Natural killer cell (primary cell): ENCODE measurements around the gene NRF1. TPM values are rescaled to one million over a fixed set of nuclear protein-coding genes. Genes with fewer than 3 reads are reported as not detected.
"Not testable (repeated sequence)": the region's sequence is repeated elsewhere in the genome, so short reads cannot be mapped to it uniquely, and the experiment has no call there.

ENCODE experiments used
- ATAC-seq, 3 donors: fragments of 150-1000 bp in 2 of 3; fragments of 200-7000 bp in 1 of 3; cut with Tn5 transposase; 1 replicate in 1 of 3; 2 replicates in 2 of 3; pipeline ENCODE4 v1.10.0; 2021; ENCODE audit warnings: mild to moderate bottlenecking in 2 of 3, moderate library complexity in 2 of 3
- DNase-seq, 2 donors: peaks; one replicate each; pipeline versions ENCODE4 v3.0.0 to v3.0.0-alpha.2; 2013 to 2021; ENCODE audit warnings: mixed read lengths in 1 of 2
- H3K27ac ChIP-seq: one replicate; pipeline ENCODE4 v1.5.1; 2013; ENCODE audit warnings: mild to moderate bottlenecking, low read length
- H3K27me3 ChIP-seq: one replicate; pipeline ENCODE4 v1.6.1; 2013; ENCODE audit warnings: low read length; ENCODE audit not compliant: control insufficient read depth, insufficient read depth
- H3K36me3 ChIP-seq: one replicate; pipeline ENCODE4 v1.6.1; 2013; ENCODE audit warnings: low read length; ENCODE audit not compliant: control insufficient read depth, insufficient read depth
- H3K4me1 ChIP-seq: one replicate; pipeline ENCODE4 v1.6.1; 2013; ENCODE audit warnings: low read length; ENCODE audit not compliant: control insufficient read depth, insufficient read depth
- H3K4me3 ChIP-seq: one replicate; pipeline ENCODE4 v1.5.1; 2013; ENCODE audit warnings: low read length
- H3K9me3 ChIP-seq: one replicate; pipeline ENCODE4 v1.6.1; 2013; ENCODE audit warnings: low read length; ENCODE audit not compliant: control insufficient read depth, insufficient read depth
- H3K27ac Mint-ChIP-seq, 2 donors: one replicate each; pipeline ENCODE4 v1.8.0; 2022; ENCODE audit warnings: mild to moderate bottlenecking in 2 of 2, mixed read lengths in 2 of 2, moderate library complexity in 1 of 2
- H3K27me3 Mint-ChIP-seq, 2 donors: one replicate each; pipeline ENCODE4 v1.8.0; 2022; ENCODE audit warnings: low read depth in 2 of 2, mixed read lengths in 2 of 2
- H3K36me3 Mint-ChIP-seq: one replicate; pipeline ENCODE4 v1.8.0; 2022; ENCODE audit warnings: mixed read lengths
- H3K4me1 Mint-ChIP-seq, 2 donors: one replicate each; pipeline ENCODE4 v1.8.0; 2022; ENCODE audit warnings: mixed read lengths in 2 of 2
- H3K4me3 Mint-ChIP-seq: one replicate; pipeline ENCODE4 v1.8.0; 2022; ENCODE audit warnings: mild to moderate bottlenecking, moderate library complexity, mixed read lengths
- H3K9me3 Mint-ChIP-seq, 2 donors: one replicate each; pipeline ENCODE4 v1.8.0; 2022; ENCODE audit warnings: mixed read lengths in 2 of 2
- WGBS: methylation state at CpG from one replicate; pipeline ENCODE4 v1.1.7; 2013; ENCODE audit warnings: missing lambda C conversion rate; ENCODE audit not compliant: insufficient coverage; 5-methylcytosine and 5-hydroxymethylcytosine counted together
- intact Hi-C: fragments of 100-400 bp; cut with micrococcal nuclease; formaldehyde crosslinking; loops from one replicate; pipeline ENCODE4 v1.14.2; 2022
- total RNA-seq, 4 donors: library from RNA; stranded (reverse); fragments of 120-200 nt in 1 of 4; gene quantifications; one replicate each; pipeline versions ENCODE4 v1.2.3 to v1.2.4, GENCODE V29; 2013 to 2022
- TF ChIP-seq, protein P1 (sequence below): fragments of 200-600 bp; IDR thresholded peaks from one replicate; pipeline ENCODE4 v1.8.0; 2022; ENCODE audit warnings: antibody characterized with exemption

Gene NRF1
- total RNA-seq, 3 donors from 2014 or later (not counting 1 experiment from before 2014, with no cell fraction given), result 39.8 to 43.5 (median 40.1) TPM

DNA sequence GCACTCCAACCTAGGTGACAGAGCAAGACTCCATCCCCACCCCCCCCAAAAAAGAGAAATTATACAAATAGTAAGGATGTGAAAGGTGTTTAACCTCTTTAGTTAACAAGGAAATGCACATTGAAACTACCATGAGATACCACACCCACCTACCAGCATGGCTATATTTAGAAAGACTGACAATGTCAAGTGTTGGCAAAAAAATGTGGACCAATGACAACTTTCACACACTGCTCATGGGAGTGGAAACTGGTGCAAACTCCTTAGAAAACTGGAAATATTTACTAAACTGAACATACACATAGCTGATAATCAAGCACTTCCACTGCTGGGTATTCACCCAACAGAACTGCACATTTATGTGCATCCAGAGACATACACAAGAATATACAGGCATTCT, 23.3 kb upstream of the NRF1 start:
- Histone ChIP-seq H3K27me3 (no peaks in the 10 kb centered on the region), H3K4me3 (no peak overlapping the region), H3K36me3 (no peaks in the 10 kb centered on the region), H3K4me1 (no peaks in the 10 kb centered on the region), H3K27ac (no peak overlapping the region), H3K9me3 (peaks cover 33% of the 10 kb centered on the region)
- DNase-seq (no peak), ATAC-seq (no peak)
- H3K36me3 Mint-ChIP-seq, result peaks cover 28% of the 10 kb centered on the region
- TF ChIP-seq, protein P1, sequence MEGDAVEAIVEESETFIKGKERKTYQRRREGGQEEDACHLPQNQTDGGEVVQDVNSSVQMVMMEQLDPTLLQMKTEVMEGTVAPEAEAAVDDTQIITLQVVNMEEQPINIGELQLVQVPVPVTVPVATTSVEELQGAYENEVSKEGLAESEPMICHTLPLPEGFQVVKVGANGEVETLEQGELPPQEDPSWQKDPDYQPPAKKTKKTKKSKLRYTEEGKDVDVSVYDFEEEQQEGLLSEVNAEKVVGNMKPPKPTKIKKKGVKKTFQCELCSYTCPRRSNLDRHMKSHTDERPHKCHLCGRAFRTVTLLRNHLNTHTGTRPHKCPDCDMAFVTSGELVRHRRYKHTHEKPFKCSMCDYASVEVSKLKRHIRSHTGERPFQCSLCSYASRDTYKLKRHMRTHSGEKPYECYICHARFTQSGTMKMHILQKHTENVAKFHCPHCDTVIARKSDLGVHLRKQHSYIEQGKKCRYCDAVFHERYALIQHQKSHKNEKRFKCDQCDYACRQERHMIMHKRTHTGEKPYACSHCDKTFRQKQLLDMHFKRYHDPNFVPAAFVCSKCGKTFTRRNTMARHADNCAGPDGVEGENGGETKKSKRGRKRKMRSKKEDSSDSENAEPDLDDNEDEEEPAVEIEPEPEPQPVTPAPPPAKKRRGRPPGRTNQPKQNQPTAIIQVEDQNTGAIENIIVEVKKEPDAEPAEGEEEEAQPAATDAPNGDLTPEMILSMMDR, result no peak
- H3K9me3 Mint-ChIP-seq, result peaks cover 2 to 8% of the 10 kb centered on the region in 2 donors
- intact Hi-C loops, result no loop called here
- no peaks in the 10 kb centered on the region for H3K4me1 Mint-ChIP-seq
- peaks cover 0 to 2% of the 10 kb centered on the region in 2 donors for H3K27me3 Mint-ChIP-seq
- no peak overlapping the region for H3K4me3 Mint-ChIP-seq
- no peak overlapping the region for H3K27ac Mint-ChIP-seq

DNA sequence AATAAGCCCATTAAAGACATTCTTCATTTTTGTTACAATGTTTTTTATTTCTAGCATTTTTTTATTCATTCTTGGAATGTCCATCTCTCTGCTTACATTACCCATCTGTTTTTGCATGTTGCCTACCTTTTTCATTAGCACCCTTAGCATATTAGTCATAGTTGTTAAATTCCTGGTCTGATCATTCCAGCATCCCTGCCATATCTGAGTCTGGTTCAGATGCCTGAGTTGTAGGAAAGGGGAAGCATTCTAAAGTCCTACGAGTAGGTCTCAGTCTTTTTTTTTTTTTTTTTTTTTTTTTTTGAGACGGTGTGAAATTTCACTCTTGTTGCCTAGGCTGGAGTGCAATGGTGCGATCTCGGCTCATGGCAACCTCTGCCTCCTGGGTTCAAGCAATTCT, 19.7 kb upstream of the NRF1 start:
- Mint-ChIP-seq H3K4me3 (no peak overlapping the region), H3K27ac (no peak overlapping the region)

DNA sequence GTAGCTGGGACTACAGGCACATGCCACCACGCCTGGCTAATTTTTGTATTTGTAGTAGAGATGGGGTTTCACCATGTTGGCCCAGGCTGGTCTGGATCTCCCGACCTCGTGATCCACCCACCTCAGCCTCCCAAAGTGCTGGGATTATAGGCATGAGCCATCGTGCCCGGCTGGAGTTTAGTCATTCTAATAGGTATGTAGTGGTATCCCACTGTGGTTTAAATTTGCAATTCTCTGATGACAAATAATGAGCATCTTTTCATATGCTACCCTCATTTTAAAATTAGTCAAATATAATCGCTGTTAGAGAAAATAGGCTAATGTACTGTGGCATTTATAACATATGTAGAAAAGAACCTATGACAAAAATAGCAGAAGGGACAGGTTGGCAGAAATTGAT, 15.1 kb upstream of the NRF1 start:
- ATAC-seq, H3K4me3 Mint-ChIP-seq, H3K27me3 ChIP-seq, H3K4me1 ChIP-seq, H3K36me3 ChIP-seq, H3K27me3 Mint-ChIP-seq, H3K36me3 Mint-ChIP-seq, H3K27ac ChIP-seq, H3K27ac Mint-ChIP-seq, H3K9me3 Mint-ChIP-seq, DNase-seq, H3K4me3 ChIP-seq, H3K9me3 ChIP-seq, intact Hi-C loops: not testable (repeated sequence)
- peaks cover 14 to 15% of the 10 kb centered on the region in 2 donors for H3K4me1 Mint-ChIP-seq
- no CpG with 5 or more reads among the region's 6 CpGs for WGBS

More for the DNA sequence above, 19.7 kb upstream of the NRF1 start:
- no peak overlapping the region for H3K27ac ChIP-seq
- ATAC-seq (no peak), DNase-seq (no peak)
- Mint-ChIP-seq H3K36me3 (no peaks in the 10 kb centered on the region), H3K27me3 (peaks cover 0 to 2% of the 10 kb centered on the region in 2 donors), H3K9me3 (no peaks in the 10 kb centered on the region), H3K4me1 (no peaks in the 10 kb centered on the region)
- intact Hi-C loops, result no loop called here
- no peak overlapping the region for H3K4me3 ChIP-seq
- H3K36me3 ChIP-seq, result no peaks in the 10 kb centered on the region
- H3K27me3 ChIP-seq, result no peaks in the 10 kb centered on the region
- H3K9me3 ChIP-seq, result peaks cover 12% of the 10 kb centered on the region
- TF ChIP-seq, protein P1, result no peak
- WGBS, result 92% methylated on average over 3 of the region's 4 CpGs
- no peaks in the 10 kb centered on the region for H3K4me1 ChIP-seq

DNA sequence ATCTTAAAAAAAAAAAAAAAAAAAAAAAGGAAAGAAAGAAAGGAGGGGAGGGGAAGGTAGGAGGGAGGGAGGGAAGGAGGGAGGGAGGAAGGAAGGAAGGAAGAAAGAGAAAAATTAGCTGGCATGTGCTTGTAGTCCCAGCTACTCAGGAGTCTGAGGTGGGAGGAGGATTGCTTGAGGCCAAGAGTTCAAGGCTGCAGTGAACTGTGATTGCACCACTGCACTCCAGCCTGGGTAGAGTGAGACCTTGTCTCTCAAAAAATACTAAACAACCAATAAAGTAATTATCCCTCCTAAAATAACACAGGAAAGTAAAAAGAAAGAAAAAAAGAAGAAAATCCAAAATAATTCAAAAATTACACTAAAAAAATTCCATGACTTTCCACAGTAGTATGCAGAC, 13.8 kb upstream of the NRF1 start:
- TF ChIP-seq, protein P1, result no peak
- Mint-ChIP-seq H3K36me3 (no peaks in the 10 kb centered on the region), H3K27me3 (no peaks in the 10 kb centered on the region), H3K4me1 (peaks cover 14 to 15% of the 10 kb centered on the region in 2 donors), H3K4me3 (no peak overlapping the region), H3K27ac (no peak overlapping the region), H3K9me3 (peaks cover 0 to 2% of the 10 kb centered on the region in 2 donors)
- DNase-seq (no peak), ATAC-seq (no peak)
- H3K4me1 ChIP-seq, result no peaks in the 10 kb centered on the region
- no peak overlapping the region for H3K4me3 ChIP-seq
- H3K27me3 ChIP-seq, result no peaks in the 10 kb centered on the region
- no peaks in the 10 kb centered on the region for H3K36me3 ChIP-seq
- no peaks in the 10 kb centered on the region for H3K9me3 ChIP-seq
- no peak overlapping the region for H3K27ac ChIP-seq
- intact Hi-C loops, result no loop called here
